GM21723 (cell line): Measurements from ENCODE around the gene ADRB1.

Experiments used
- ATAC-seq: cut with Tn5 transposase; IDR thresholded peaks from one replicate; pipeline ENCODE4 v1.9.1; 2021; ENCODE audit warnings: mild to moderate bottlenecking, moderate library complexity; ENCODE audit not compliant: unreplicated experiment

ADRB1 gene

DNA sequence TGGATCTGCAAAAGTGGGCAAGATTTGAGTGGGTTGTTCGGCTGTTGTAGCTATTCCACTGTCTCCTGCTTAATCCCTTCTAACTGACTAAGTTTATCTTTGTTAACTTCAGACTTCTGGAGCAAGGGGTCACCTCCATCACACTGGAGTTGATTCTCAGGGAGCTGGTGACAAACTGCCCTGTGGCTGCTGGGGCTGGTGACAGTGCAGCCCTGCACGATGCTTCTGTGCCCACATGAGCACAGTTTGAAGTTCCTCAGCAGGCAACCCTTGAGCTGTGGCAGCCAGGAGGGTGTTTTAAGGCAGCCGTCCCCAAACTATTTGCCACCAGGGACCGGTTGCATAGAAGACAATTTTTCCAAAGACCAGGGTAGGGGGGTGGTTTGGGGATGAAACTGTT, 40.5 kb downstream of the ADRB1 start:
- no peak for ATAC-seq

DNA sequence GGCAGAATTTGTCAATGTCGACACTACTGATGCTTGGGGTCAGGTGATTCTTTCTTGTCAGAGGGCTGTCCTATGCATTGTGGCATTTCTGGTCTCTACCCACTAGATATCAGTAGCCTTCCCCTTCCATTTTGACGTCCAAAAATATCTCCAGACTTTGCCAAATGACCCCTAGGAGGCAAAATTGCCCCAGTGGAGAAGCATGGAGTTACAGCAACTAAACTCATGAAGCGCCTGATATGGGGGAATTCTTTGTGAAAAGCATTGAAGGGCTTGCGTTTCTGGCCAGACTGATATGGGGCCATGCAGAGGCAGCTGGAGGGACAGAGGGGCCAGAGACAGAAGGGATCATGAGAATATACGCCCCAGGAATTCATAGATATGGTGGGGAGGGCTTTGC, 43.6 kb downstream of the ADRB1 start:
- ATAC-seq = no peak

- no peak for ATAC-seq
Observed at GRCh38 chr10:114087655-114088054, 44.0 kb downstream of the ADRB1 start.

DNA sequence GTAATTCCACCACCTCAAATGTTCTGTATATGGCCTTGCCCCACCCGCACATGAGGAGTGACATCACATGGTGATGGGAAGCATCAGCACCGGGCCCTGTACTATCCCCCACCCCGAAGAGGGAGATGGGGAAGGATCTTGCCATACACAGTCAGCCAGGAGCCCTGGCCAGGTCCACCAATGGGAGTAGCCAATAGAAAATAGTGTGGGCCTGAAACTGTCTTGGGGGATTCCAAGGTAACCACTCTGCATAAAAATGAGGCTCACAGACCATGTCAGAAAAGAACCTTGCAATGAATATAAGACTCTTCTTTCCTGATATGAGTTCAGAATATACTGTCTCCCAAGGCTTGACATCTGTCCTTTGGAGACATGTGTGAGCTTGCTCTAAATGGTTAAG, 51.1 kb downstream of the ADRB1 start:
- no peak for ATAC-seq

DNA sequence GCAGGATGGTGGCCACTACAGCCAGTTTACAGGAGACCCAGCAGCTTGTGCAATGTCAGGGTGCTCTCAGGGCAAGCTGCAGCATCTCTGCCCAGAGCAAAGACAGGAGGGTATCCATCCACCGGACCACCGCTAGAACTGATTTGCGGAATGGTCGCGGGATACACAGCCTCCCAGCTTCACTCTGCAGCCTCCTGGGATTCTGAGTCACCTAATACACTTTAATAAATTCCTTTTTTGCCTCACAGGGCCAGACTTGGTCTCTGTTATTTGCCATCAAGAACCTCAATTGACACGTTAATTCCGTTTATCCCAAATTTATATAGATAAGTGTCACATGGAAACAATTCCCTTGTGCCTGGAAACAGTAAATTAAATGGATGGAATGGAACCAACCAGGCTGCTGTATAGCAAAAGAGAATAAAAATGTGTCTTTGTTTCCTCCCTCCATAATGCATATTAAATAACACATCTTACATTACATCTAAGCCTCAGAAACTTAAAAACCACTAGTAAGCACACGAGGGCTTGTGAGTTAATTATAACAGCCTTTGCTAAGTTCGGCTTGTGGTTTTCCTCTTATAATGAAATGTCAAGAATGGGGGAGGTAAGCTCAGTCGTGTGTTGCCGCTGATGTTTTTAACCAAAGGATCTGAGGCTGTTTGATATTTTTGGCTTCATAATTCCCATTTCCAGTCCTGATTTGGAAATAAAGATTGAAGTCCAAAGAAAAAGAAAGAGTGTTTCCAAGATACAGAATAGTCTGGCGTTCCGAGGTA, 52.1 kb downstream of the ADRB1 start:
- peak; percentile 70 for ATAC-seq
